Thyroid gland (tissue), 4 donors: Measurements from ENCODE around the gene PCSK7.

Experiments
- CTCF ChIP-seq, 6 experiments: fragments of 200-600 bp in 3 of 6; fragments of 450-650 bp in 3 of 6; sonication (generic) in 3 of 6; IDR thresholded peaks; one replicate each; pipeline ENCODE4 v1.5.1; 2016 to 2019; ENCODE audit warnings: antibody characterized with exemption in 6 of 6, mild to moderate bottlenecking in 2 of 6, inconsistent platforms in 1 of 6, moderate library complexity in 1 of 6
- POLR2A ChIP-seq, 2 donors: fragments of 450-650 bp; IDR thresholded peaks; one replicate each; pipeline ENCODE4 v1.6.1; 2017; ENCODE audit warnings: antibody characterized with exemption in 2 of 2, mild to moderate bottlenecking in 2 of 2, moderate library complexity in 1 of 2

- no peak for TF ChIP-seq CTCF (IDR thresholded peaks at IDR 0.05)
- TF ChIP-seq POLR2A (IDR thresholded peaks at IDR 0.05) = no peak
Measured at GRCh38 chr11:117194267-117194666, 37.6 kb downstream of the PCSK7 start.
